ENCODE data around the gene SULT1A3. TPM values are rescaled to one million over a fixed set of nuclear protein-coding genes. Genes with fewer than 3 reads are reported as not detected.

The SULT1A3 gene
- total RNA-seq, 1 experiment from 2014 or later = 23.5 TPM

DNA sequence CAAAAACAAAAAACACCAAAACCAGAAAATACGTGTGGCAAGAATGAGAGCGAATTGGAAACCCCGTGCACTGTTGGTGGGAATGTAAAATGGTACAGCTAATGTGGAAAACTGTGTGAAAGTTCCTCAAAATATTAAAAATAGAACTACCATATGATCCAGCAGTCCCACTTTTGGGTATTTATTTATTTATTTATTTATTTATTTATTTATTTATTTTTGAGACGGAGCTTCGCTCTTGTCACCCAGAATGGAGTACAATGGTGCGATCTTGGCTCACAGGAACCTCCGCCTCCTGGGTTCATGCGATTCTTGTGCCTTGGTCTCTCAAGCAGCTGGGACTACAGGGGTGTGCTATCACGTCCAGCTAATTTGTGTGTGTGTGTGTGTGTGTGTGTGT, 46.5 kb upstream of the SULT1A3 start:
- CTCF ChIA-PET = no interaction called here
- TF ChIP-seq CBX3 (IDR thresholded peaks at IDR 0.05; ENCODE audit: low read depth) (no peak), ZFX (IDR thresholded peaks at IDR 0.05) (no peak), CEBPB (IDR thresholded peaks at IDR 0.05; ENCODE audit: low read depth) (no peak)
- H3K27me3 ChIP-seq (ENCODE audit: insufficient read depth, low read length) = no peaks in the 10 kb centered on the region

DNA sequence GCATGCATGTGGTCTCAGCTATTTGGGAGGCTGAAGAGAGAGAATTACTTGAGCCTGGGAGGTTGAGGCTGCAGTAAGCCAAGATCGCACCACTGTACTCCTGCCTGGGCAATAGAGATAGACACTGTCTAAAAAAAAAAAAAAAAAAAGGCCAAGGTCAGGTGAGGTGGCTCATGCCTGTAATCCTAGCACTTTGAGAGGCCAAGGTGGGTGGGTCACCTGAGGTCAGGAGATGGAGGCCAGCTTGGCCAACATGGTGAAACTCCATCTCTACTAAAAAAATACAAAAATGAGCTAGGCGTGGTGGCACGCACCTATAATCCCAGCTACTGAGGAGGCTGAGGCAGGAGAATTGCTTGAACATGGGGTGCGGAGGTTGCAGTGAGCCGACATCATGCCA, 43.9 kb upstream of the SULT1A3 start:
- Histone ChIP-seq H3K79me2 (ENCODE audit: insufficient read depth, low read length) (no peaks in the 10 kb centered on the region), H3K9ac (ENCODE audit: low read length) (no peak overlapping the region), H3K9me2 (ENCODE audit: insufficient read depth) (no peaks in the 10 kb centered on the region), H3K4me2 (ENCODE audit: low read length) (no peak overlapping the region), H3K9me3 (ENCODE audit: control insufficient read depth in 1 of 2, insufficient read depth in 1 of 2, low read depth in 1 of 2, low read length in 2 of 2) (no peaks in the 10 kb centered on the region), H3K27me3 (ENCODE audit: insufficient read depth, low read length) (no peaks in the 10 kb centered on the region), H3K4me1 (ENCODE audit: control insufficient read depth in 1 of 2, insufficient read depth in 2 of 2, low read length in 2 of 2) (no peaks in the 10 kb centered on the region), H4K20me1 (ENCODE audit: insufficient read depth) (no peaks in the 10 kb centered on the region), H3K4me3 (replicated peaks in 1 of 2; ENCODE audit: low read depth in 1 of 2, low read length in 2 of 2) (no peak overlapping the region), H2AFZ (ENCODE audit: low read depth, low read length, poor library complexity, severe bottlenecking) (no peak overlapping the region), H3K36me3 (ENCODE audit: control insufficient read depth in 1 of 2, insufficient read depth in 2 of 2, low read length in 2 of 2) (no peaks in the 10 kb centered on the region), H3K27ac (ENCODE audit: low read depth, low read length) (no peak overlapping the region)
- ChIA-PET POLR2A (no interaction called here), CTCF (no interaction called here), RAD21 (ENCODE audit: low non-redundant PET in 1 of 2, low total read pairs in 2 of 2, uncharacterized antibody in 2 of 2, unreplicated experiment in 2 of 2) (no interaction called here)
- intact Hi-C loops (cut with micrococcal nuclease) = no loop called here
- BruUV-seq (replicated peaks) = no TSS peak
- DNase-seq (ENCODE audit: low read depth, low spot score) = no peak
- ATAC-seq = no peak
- TF ChIP-seq, protein P1, sequence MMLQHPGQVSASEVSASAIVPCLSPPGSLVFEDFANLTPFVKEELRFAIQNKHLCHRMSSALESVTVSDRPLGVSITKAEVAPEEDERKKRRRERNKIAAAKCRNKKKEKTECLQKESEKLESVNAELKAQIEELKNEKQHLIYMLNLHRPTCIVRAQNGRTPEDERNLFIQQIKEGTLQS (IDR thresholded peaks at IDR 0.05) = no peak
- TF ChIP-seq CEBPB (IDR thresholded peaks at IDR 0.05; ENCODE audit: low read depth) = no peak
- TF ChIP-seq SRF (IDR thresholded peaks at IDR 0.05; ENCODE audit: low read depth) = no peak
- TF ChIP-seq CBX3 (IDR thresholded peaks at IDR 0.05; ENCODE audit: low read depth) = no peak
- no peak for TF ChIP-seq JUND (IDR thresholded peaks at IDR 0.05)
- TF ChIP-seq, protein P2, sequence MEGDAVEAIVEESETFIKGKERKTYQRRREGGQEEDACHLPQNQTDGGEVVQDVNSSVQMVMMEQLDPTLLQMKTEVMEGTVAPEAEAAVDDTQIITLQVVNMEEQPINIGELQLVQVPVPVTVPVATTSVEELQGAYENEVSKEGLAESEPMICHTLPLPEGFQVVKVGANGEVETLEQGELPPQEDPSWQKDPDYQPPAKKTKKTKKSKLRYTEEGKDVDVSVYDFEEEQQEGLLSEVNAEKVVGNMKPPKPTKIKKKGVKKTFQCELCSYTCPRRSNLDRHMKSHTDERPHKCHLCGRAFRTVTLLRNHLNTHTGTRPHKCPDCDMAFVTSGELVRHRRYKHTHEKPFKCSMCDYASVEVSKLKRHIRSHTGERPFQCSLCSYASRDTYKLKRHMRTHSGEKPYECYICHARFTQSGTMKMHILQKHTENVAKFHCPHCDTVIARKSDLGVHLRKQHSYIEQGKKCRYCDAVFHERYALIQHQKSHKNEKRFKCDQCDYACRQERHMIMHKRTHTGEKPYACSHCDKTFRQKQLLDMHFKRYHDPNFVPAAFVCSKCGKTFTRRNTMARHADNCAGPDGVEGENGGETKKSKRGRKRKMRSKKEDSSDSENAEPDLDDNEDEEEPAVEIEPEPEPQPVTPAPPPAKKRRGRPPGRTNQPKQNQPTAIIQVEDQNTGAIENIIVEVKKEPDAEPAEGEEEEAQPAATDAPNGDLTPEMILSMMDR (IDR thresholded peaks at IDR 0.05 in 2 of 3, conservative IDR thresholded peaks at IDR 0.05 in 1 of 3; ENCODE audit: borderline replicate concordance in 1 of 3, insufficient read depth in 1 of 3, low read depth in 2 of 3, low read length in 2 of 3) = no peak

More for the DNA sequence above, 46.5 kb upstream of the SULT1A3 start:
- Histone ChIP-seq H2AFZ (ENCODE audit: low read depth, low read length, poor library complexity, severe bottlenecking) (no peak overlapping the region), H3K4me2 (ENCODE audit: low read length) (no peak overlapping the region), H4K20me1 (ENCODE audit: insufficient read depth) (no peaks in the 10 kb centered on the region), H3K27ac (ENCODE audit: low read depth, low read length) (no peak overlapping the region), H3K36me3 (ENCODE audit: control insufficient read depth in 1 of 2, insufficient read depth in 2 of 2, low read length in 2 of 2) (no peaks in the 10 kb centered on the region), H3K4me1 (ENCODE audit: control insufficient read depth in 1 of 2, insufficient read depth in 2 of 2, low read length in 2 of 2) (no peaks in the 10 kb centered on the region), H3K9me2 (ENCODE audit: insufficient read depth) (no peaks in the 10 kb centered on the region), H3K9me3 (ENCODE audit: control insufficient read depth in 1 of 2, insufficient read depth in 1 of 2, low read depth in 1 of 2, low read length in 2 of 2) (peaks cover 0 to 4% of the 10 kb centered on the region in 2 experiments; a peak in 2 of 4 replicates), H3K9ac (ENCODE audit: low read length) (no peak overlapping the region), H3K4me3 (replicated peaks in 1 of 2; ENCODE audit: low read depth in 1 of 2, low read length in 2 of 2) (no peak overlapping the region), H3K79me2 (ENCODE audit: insufficient read depth, low read length) (no peaks in the 10 kb centered on the region)
- ATAC-seq (no peak), DNase-seq (ENCODE audit: low read depth, low spot score) (no peak)
- RAD21 ChIA-PET (ENCODE audit: low non-redundant PET in 1 of 2, low total read pairs in 2 of 2, uncharacterized antibody in 2 of 2, unreplicated experiment in 2 of 2) = no interaction called here
- POLR2A ChIA-PET = interaction anchor here (0.7 kb wide), 1 partner anchor 254 kb away, joined by 3 read pairs; no protein-coding TSS in a partner anchor
- intact Hi-C loops (cut with micrococcal nuclease) = no loop called here
- no TSS peak for BruUV-seq (replicated peaks)
